Activated CD8-positive, alpha-beta memory T cell treated with anti-CD3 and anti-CD28 coated beads, Interleukin-2, amount 10 ng/mL, durations not matched to agents 7 days and 5 days (primary cell): Measurements from ENCODE around the gene TNFSF13. TPM values are rescaled to one million over a fixed set of nuclear protein-coding genes. Genes with fewer than 3 reads are reported as not detected.

Experiments used
- ATAC-seq: fragments of 150-1000 bp; cut with Tn5 transposase; one replicate; pipeline ENCODE4 v1.10.0; 2021; ENCODE audit warnings: moderate library complexity
- CTCF ChIA-PET: fragments of 350-600 bp; sonication (Branson Sonifier 250); formaldehyde crosslinking; loops from one replicate; lab custom pipeline; 2021; ENCODE audit warnings: antibody characterized with exemption; lab: Charles Lee
- DNase-seq: peaks from one replicate; pipeline ENCODE4 v3.0.0-alpha.2; 2020
- H3K27ac Mint-ChIP-seq: one replicate; pipeline ENCODE4 v1.8.0; 2021; ENCODE audit warnings: mild to moderate bottlenecking, mixed read lengths
- H3K27me3 Mint-ChIP-seq: one replicate; pipeline ENCODE4 v1.8.0; 2021; ENCODE audit warnings: mixed read lengths
- H3K36me3 Mint-ChIP-seq: one replicate; pipeline ENCODE4 v1.8.0; 2021; ENCODE audit warnings: mild to moderate bottlenecking, mixed read lengths
- H3K4me1 Mint-ChIP-seq: one replicate; pipeline ENCODE4 v1.8.0; 2021; ENCODE audit warnings: mixed read lengths
- H3K4me3 Mint-ChIP-seq: one replicate; pipeline ENCODE4 v1.8.0; 2021; ENCODE audit warnings: mild to moderate bottlenecking, moderate library complexity, mixed read lengths
- H3K9me3 Mint-ChIP-seq: one replicate; pipeline ENCODE4 v1.8.0; 2022; ENCODE audit warnings: low read depth, mixed read lengths
- total RNA-seq, 2 experiments: library from RNA; stranded (reverse); gene quantifications; one replicate each; pipeline ENCODE4 v1.2.3, GENCODE V29; 2021

Gene TNFSF13
- total RNA-seq, 2 experiments from 2014 or later, result 2.2 to 2.5 TPM

DNA sequence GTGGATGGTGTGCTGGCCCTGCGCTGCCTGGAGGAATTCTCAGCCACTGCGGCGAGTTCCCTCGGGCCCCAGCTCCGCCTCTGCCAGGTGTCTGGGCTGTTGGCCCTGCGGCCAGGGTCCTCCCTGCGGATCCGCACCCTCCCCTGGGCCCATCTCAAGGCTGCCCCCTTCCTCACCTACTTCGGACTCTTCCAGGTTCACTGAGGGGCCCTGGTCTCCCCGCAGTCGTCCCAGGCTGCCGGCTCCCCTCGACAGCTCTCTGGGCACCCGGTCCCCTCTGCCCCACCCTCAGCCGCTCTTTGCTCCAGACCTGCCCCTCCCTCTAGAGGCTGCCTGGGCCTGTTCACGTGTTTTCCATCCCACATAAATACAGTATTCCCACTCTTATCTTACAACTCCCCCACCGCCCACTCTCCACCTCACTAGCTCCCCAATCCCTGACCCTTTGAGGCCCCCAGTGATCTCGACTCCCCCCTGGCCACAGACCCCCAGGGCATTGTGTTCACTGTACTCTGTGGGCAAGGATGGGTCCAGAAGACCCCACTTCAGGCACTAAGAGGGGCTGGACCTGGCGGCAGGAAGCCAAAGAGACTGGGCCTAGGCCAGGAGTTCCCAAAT, 1.3 kb upstream of the TNFSF13 start:
- DNase-seq (no peak), ATAC-seq (no peak)
- no peaks in the 10 kb centered on the region for H3K27me3 Mint-ChIP-seq
- H3K4me1 Mint-ChIP-seq, result peaks cover 58% of the 10 kb centered on the region
- peaks cover 19% of the 10 kb centered on the region for H3K36me3 Mint-ChIP-seq
- CTCF ChIA-PET, result interaction anchor here (0.6 to 5.4 kb wide), 4 partner anchors 32 to 201 kb away, joined by 3 to 172 read pairs (median 4); no protein-coding TSS in a partner anchor
- H3K9me3 Mint-ChIP-seq, result no peaks in the 10 kb centered on the region
- no peak overlapping the region for H3K4me3 Mint-ChIP-seq
- H3K27ac Mint-ChIP-seq, result no peak overlapping the region

DNA sequence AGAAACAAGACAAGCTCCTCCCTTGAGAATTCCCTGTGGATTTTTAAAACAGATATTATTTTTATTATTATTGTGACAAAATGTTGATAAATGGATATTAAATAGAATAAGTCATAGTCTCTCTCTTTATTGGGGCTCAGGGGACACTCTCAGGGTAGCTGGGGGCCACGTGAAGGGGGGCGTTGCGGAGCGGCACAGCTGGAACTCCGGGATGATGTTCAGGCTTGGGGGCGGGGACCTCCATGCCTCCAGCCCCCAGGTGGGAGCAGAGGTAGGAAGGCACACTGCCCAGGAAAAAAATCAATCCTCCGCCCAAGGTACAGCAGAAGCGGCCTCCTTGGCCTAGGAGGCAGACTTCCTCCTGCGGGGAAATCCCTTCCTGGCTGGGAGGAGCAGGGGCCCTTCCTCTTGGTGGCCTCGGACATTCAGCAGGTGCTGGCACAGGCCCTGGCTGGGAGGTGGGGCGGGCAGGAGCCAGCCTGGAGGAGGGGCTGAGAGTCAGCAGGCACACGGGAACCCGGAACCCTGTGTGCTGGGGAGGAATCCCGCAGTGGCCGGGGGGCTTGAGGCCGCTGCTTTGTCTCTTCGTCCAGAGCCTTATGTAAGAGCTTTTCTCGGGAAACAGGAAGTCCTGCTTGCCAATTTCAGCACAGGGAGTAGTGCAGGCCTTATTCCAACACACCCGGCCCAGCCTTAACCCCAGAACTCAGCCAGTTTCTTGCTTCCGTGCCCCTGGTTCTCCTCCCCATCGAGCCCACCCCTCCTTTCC, 591 bp upstream of the TNFSF13 start:
- peaks cover 15% of the 10 kb centered on the region for H3K36me3 Mint-ChIP-seq
- H3K9me3 Mint-ChIP-seq, result no peaks in the 10 kb centered on the region
- H3K27ac Mint-ChIP-seq, result peak overlapping the region; percentile 68
- no peak for ATAC-seq
- CTCF ChIA-PET, result interaction anchor here (0.7 to 5.4 kb wide), 5 partner anchors 8 to 202 kb away, joined by 3 to 172 read pairs (median 4); partner anchors contain the start of gene TNFSF12
- H3K27me3 Mint-ChIP-seq, result no peaks in the 10 kb centered on the region
- no peak overlapping the region for H3K4me3 Mint-ChIP-seq
- peaks cover 58% of the 10 kb centered on the region for H3K4me1 Mint-ChIP-seq
- DNase-seq, result no peak

DNA sequence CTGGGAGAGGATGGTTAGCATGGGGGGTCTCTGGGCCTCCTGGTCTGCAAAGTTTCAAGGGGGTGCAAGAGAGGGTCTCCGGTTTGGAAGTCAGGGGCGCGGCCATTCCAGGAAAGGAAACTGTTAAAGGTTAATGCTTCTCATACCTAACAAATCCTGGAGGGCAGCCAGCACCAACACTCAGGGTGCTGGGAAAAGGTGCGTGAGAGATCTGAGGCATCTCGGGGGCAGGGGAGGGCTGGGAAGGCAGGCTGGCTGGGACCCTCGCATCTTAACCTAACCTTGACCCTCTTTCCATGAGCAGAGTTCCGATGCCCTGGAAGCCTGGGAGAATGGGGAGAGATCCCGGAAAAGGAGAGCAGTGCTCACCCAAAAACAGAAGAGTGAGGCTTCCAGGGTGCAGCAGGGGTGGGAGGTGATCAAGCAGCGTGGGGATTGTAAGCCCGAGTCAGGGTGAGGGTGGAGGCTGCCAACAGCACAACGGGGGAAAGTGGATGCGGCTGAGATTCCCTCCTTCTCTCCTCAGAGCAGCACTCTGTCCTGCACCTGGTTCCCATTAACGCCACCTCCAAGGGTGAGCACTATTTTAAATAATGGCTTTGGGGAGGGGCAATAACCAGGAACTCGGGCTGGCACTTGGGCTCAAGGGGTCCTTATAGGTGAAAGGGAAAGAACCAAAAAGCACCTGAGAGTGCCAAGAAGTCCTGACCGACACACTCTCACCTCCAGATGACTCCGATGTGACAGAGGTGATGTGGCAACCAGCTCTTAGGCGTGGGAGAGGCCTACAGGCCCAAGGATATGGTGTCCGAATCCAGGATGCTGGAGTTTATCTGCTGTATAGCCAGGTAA, 996 bp downstream of the TNFSF13 start:
- no peak overlapping the region for H3K27ac Mint-ChIP-seq
- DNase-seq, result no peak

DNA sequence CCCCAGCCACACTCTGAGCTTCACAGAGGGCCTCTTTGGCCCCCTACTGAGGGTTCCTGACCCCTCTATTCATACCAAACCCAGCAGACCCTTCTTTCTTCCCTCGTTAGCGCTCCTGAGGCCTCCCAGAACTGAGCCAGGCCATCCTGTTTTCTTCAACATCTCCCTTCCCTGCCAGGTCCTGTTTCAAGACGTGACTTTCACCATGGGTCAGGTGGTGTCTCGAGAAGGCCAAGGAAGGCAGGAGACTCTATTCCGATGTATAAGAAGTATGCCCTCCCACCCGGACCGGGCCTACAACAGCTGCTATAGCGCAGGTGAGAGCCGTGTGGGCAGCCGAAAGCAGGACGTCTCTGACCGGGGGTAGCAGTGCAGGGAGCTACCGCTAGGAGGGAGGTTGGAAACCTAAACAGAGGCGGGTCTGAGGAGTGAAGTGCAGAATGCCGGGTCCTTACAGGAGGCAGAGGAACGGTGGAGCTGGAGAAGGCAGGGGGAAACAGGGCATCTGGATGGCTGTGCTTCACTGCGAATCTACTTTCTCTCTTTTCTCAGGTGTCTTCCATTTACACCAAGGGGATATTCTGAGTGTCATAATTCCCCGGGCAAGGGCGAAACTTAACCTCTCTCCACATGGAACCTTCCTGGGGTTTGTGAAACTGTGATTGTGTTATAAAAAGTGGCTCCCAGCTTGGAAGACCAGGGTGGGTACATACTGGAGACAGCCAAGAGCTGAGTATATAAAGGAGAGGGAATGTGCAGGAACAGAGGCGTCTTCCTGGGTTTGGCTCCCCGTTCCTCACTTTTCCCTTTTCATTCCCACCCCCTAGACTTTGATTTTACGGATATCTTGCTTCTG, 1.9 kb downstream of the TNFSF13 start:
- Mint-ChIP-seq H3K36me3 (peaks cover 9% of the 10 kb centered on the region), H3K4me1 (peaks cover 55% of the 10 kb centered on the region)

More for the DNA sequence above, 996 bp downstream of the TNFSF13 start:
- Mint-ChIP-seq H3K4me1 (peaks cover 56% of the 10 kb centered on the region), H3K9me3 (no peaks in the 10 kb centered on the region), H3K27me3 (no peaks in the 10 kb centered on the region), H3K4me3 (no peak overlapping the region), H3K36me3 (peaks cover 7% of the 10 kb centered on the region)
- ATAC-seq, result no peak
- CTCF ChIA-PET, result interaction anchor here (0.8 to 5.4 kb wide), 36 partner anchors 7 to 230 kb away, joined by 3 to 172 read pairs (median 8); partner anchors contain the start of genes CD68, MPDU1, PLSCR3 and SAT2

DNA sequence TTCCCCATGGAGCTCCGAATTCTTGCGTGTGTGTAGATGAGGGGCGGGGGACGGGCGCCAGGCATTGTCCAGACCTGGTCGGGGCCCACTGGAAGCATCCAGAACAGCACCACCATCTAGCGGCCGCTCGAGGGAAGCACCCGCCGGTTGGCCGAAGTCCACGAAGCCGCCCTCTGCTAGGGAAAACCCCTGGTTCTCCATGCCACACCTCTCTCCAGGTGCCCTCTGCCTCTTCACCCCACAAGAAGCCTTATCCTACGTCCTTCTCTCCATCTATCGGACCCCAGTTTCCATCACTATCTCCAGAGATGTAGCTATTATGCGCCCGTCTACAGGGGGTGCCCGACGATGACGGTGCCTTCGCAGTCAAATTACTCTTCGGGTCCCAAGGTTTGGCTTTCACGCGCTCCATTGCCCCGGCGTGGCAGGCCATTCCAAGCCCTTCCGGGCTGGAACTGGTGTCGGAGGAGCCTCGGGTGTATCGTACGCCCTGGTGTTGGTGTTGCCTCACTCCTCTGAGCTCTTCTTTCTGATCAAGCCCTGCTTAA, 2.6 kb downstream of the TNFSF13 start:
- Mint-ChIP-seq H3K27me3 (no peaks in the 10 kb centered on the region), H3K4me1 (peaks cover 51% of the 10 kb centered on the region), H3K9me3 (no peaks in the 10 kb centered on the region), H3K4me3 (peak overlapping the region; percentile 85), H3K27ac (peak overlapping the region; percentile 92), H3K36me3 (peaks cover 11% of the 10 kb centered on the region)
- ATAC-seq (peak; percentile 75), DNase-seq (peak; percentile 91)
- CTCF ChIA-PET, result interaction anchor here (0.6 to 5.4 kb wide), 53 partner anchors 9 to 340 kb away, joined by 3 to 172 read pairs (median 6); partner anchors contain the start of genes CD68, FXR2, MPDU1 and PLSCR3

More for the DNA sequence above, 1.9 kb downstream of the TNFSF13 start:
- DNase-seq, result peak; percentile 72
- no peak for ATAC-seq
- CTCF ChIA-PET, result interaction anchor here (0.6 to 5.4 kb wide), 52 partner anchors 8 to 340 kb away, joined by 3 to 172 read pairs (median 6); partner anchors contain the start of genes CD68, FXR2, MPDU1 and PLSCR3
- H3K27ac Mint-ChIP-seq, result peak overlapping the region; percentile 92
- H3K27me3 Mint-ChIP-seq, result no peaks in the 10 kb centered on the region
- H3K4me3 Mint-ChIP-seq, result peak overlapping the region; percentile 85
- H3K9me3 Mint-ChIP-seq, result no peaks in the 10 kb centered on the region

DNA sequence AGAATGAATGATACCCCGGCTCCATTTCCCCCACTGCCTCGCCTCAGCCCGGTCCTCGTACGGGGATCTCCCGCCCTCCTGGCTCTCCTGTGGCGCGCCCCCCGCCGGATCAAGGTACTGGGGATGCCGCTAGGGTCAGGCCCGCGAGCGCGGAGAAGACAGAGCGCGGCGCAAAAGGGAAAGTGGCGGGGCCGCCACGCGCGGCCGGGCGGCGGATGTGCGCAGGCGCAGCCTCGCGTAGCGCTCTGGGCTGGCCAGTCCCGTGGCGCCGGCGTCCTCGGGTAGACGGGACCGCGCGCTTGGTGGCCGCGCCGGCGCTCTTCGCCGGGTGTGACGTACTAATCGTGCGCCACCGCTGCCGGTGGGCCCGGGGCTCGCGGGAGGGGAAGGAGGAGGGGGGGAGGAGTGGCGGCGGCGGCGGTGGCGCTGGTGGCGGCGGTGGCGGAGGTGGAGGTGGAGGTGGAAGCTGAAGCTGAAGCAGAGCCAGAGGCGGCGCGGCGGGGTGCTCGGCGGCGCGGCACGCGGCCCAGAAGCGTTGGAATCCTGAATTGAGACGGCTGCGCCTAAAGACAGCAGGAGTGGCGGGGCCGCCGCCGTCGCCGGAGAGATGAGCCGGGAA, 3.1 kb downstream of the TNFSF13 start, which contains the start of gene SENP3:
TSS of gene SENP3 (plus strand) at position 331 of the 619 bp plus-strand sequence. CDS start 1,158 bp downstream, outside the sequence.
- Mint-ChIP-seq H3K36me3 (peaks cover 9% of the 10 kb centered on the region), H3K4me1 (peaks cover 49% of the 10 kb centered on the region), H3K4me3 (peak within 1 kb of the TSS; percentile 85), H3K9me3 (no peaks in the 10 kb centered on the region), H3K27ac (peak within 1 kb of the TSS; percentile 92), H3K27me3 (no peaks in the 10 kb centered on the region)
- ATAC-seq (peak; percentile 90), DNase-seq (peak; percentile 92)
- CTCF ChIA-PET, result interaction anchor here (0.6 to 5.4 kb wide), 38 partner anchors 9 to 211 kb away, joined by 3 to 172 read pairs (median 9); partner anchors contain the start of genes CD68, FXR2, MPDU1 and PLSCR3

DNA sequence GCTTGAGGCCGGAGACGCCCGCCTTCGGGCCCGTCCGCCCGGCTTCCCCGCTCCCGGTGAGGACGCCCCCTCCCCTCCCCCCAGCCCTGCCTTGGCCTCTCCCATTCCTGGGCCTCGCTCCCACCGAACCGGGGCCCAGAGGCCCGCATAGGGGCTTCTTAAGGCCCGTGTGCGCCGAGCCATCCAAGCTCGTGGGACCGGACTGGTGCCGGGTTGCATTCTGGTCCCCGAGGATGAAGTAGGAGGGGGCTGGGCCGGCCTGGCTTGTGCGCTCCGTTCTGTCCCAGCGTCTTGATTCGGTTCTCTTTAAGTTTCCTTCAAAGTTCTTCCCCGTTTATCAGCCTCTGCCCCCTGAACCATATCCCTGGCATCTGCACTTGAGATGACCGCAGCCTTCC, 3.7 kb downstream of the TNFSF13 start:
- no peaks in the 10 kb centered on the region for H3K27me3 Mint-ChIP-seq

DNA sequence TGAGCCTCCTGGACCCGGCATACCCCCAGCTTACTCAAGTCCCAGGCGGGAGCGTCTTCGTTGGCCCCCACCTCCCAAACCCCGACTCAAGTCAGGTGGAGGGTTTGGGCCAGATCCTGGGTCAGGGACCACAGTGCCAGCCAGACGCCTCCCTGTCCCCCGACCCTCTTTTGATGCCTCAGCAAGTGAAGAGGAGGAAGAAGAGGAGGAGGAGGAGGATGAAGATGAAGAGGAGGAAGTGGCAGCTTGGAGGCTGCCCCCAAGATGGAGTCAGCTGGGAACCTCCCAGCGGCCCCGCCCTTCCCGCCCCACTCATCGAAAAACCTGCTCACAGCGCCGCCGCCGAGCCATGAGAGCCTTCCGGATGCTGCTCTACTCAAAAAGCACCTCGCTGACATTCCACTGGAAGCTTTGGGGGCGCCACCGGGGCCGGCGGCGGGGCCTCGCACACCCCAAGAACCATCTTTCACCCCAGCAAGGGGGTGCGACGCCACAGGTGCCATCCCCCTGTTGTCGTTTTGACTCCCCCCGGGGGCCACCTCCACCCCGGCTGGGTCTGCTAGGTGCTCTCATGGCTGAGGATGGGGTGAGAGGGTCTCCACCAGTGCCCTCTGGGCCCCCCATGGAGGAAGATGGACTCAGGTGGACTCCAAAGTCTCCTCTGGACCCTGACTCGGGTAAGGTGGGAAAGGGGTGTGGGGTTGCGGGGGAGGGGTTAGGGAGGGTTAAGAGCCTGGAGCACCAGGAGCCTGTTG, 4.7 kb downstream of the TNFSF13 start:
- no peaks in the 10 kb centered on the region for H3K9me3 Mint-ChIP-seq
- CTCF ChIA-PET, result interaction anchor here (0.5 to 0.9 kb wide), 3 partner anchors 51 to 418 kb away, joined by 3 read pairs; partner anchors contain the start of gene TMEM102
- H3K27me3 Mint-ChIP-seq, result no peaks in the 10 kb centered on the region
- H3K4me1 Mint-ChIP-seq, result peaks cover 49% of the 10 kb centered on the region
- no peak for DNase-seq
- no peak for ATAC-seq
- peak overlapping the region; percentile 85 for H3K4me3 Mint-ChIP-seq
- H3K27ac Mint-ChIP-seq, result peak overlapping the region; percentile 84
- peaks cover 13% of the 10 kb centered on the region for H3K36me3 Mint-ChIP-seq

More for the DNA sequence above, 3.7 kb downstream of the TNFSF13 start:
- Mint-ChIP-seq H3K27ac (peak overlapping the region; percentile 84), H3K4me3 (peak overlapping the region; percentile 85), H3K36me3 (peaks cover 9% of the 10 kb centered on the region), H3K9me3 (no peaks in the 10 kb centered on the region), H3K4me1 (peaks cover 53% of the 10 kb centered on the region)
- no peak for DNase-seq
- CTCF ChIA-PET, result interaction anchor here (0.6 to 3.0 kb wide), 13 partner anchors 9 to 200 kb away, joined by 3 to 44 read pairs (median 7); partner anchors contain the start of genes TMEM102, TNFSF12, TP53 and WRAP53
- ATAC-seq, result peak; percentile 8

DNA sequence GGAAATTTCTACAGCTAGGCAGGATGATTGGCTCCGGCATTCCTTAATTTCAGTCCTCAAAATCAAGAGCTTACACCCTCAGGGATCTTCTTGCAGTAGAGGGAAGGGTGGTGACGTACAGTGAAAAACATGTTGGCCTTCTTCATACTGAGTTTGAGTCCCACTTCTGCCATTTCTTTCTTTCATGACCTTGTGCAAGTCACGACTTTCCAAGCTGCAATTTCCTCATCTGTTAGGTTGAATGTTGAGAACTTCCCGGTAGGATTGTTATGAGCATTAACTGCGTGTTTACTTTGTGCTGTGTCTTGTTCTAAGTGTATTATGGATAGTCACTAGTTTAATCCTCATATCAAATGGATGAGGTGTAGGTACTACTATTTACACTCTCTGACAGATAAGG, 11.0 kb downstream of the TNFSF13 start:
- Mint-ChIP-seq H3K4me3 (no peak overlapping the region), H3K4me1 (peaks cover 26% of the 10 kb centered on the region), H3K27ac (no peak overlapping the region), H3K9me3 (no peaks in the 10 kb centered on the region), H3K27me3 (no peaks in the 10 kb centered on the region), H3K36me3 (peaks cover 42% of the 10 kb centered on the region)
- DNase-seq (no peak), ATAC-seq (no peak)
- CTCF ChIA-PET, result interaction anchor here (1.0 to 3.2 kb wide), 5 partner anchors 9 to 273 kb away, joined by 3 to 19 read pairs (median 3); partner anchors contain the start of gene SENP3

DNA sequence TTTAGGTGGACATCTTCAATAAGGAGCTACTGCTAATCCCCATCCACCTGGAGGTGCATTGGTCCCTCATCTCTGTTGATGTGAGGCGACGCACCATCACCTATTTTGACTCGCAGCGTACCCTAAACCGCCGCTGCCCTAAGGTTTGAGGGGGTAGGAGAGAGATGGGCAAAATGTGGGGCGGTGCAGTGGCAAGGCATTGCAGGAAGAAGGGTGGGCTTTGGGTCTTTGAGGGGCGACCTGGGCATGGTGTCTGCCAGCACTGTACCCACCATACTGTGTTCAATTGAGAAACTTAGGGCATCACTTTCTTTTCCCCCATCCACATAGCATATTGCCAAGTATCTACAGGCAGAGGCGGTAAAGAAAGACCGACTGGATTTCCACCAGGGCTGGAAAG, 11.8 kb downstream of the TNFSF13 start:
- no peak overlapping the region for H3K4me3 Mint-ChIP-seq
- peaks cover 31% of the 10 kb centered on the region for H3K4me1 Mint-ChIP-seq

More for the DNA sequence above, 11.8 kb downstream of the TNFSF13 start:
- Mint-ChIP-seq H3K27me3 (no peaks in the 10 kb centered on the region), H3K36me3 (peaks cover 46% of the 10 kb centered on the region), H3K9me3 (no peaks in the 10 kb centered on the region), H3K27ac (no peak overlapping the region)
- CTCF ChIA-PET, result interaction anchor here (0.9 to 3.2 kb wide), 6 partner anchors 10 to 215 kb away, joined by 3 to 19 read pairs (median 4); partner anchors contain the start of gene SENP3
- no peak for DNase-seq
- ATAC-seq, result no peak
